Astrocyte of the spinal cord (primary cell): ENCODE results near the gene MMP19.

Experiments used
- DNase-seq: peaks from one replicate; pipeline ENCODE4 v3.0.0; 2011; ENCODE audit warnings: low read depth, low spot score
- H3K4me3 ChIP-seq: 2 replicates; pipeline ENCODE4 v1.5.1; 2011; ENCODE audit warnings: low read depth, mild to moderate bottlenecking, low read length, moderate library complexity
- CTCF ChIP-seq: IDR thresholded peaks from 2 replicates; pipeline ENCODE4 v1.5.1; 2012; ENCODE audit warnings: low read depth, mild to moderate bottlenecking, low read length, inconsistent platforms
- in situ Hi-C: cut with HindIII; loops from 2 replicates; pipeline ENCODE4 v1.10.0; 2017; ENCODE audit warnings: low sequenced_read_pairs

Gene MMP19

GRCh38 chr12:55850401-55850800 lies 7.7 kb upstream of the MMP19 start:
- TF ChIP-seq CTCF: no peak
- no peak overlapping the region for H3K4me3 ChIP-seq
- in situ Hi-C loops: no loop called here
- no peak for DNase-seq

GRCh38 chr12:55849616-55850343 lies 7.0 kb upstream of the MMP19 start:
- TF ChIP-seq CTCF: no peak
- DNase-seq: no peak
- in situ Hi-C loops: no loop called here
- H3K4me3 ChIP-seq: no peak overlapping the region

GRCh38 chr12:55847603-55848291 lies 5.0 kb upstream of the MMP19 start:
- no peak overlapping the region for H3K4me3 ChIP-seq
- in situ Hi-C loops: no loop called here
- no peak for TF ChIP-seq CTCF
- peak; percentile 99 for DNase-seq

- no peak overlapping the region for H3K4me3 ChIP-seq
- in situ Hi-C loops: no loop called here
- TF ChIP-seq CTCF: no peak
- peak; percentile 84 for DNase-seq
Observed at GRCh38 chr12:55847033-55847432, 4.3 kb upstream of the MMP19 start.

GRCh38 chr12:55845785-55846496 lies 3.2 kb upstream of the MMP19 start:
- no peak for DNase-seq
- H3K4me3 ChIP-seq: no peak overlapping the region
- TF ChIP-seq CTCF: no peak
- in situ Hi-C loops: no loop called here

GRCh38 chr12:55845361-55845760 lies 2.6 kb upstream of the MMP19 start:
- no peak for TF ChIP-seq CTCF
- in situ Hi-C loops: no loop called here
- no peak for DNase-seq
- H3K4me3 ChIP-seq: no peak overlapping the region
